ENCODE data around the gene PPM1E. TPM values are rescaled to one million over a fixed set of nuclear protein-coding genes. Genes with fewer than 3 reads are reported as not detected.
A peak's percentile ranks its signal among the peaks of the same experiment; 100 is the strongest.

The PPM1E gene
- total RNA-seq, 1 donor from 2014 or later, result 1.7 TPM

- H3K27me3 Mint-ChIP-seq (ENCODE audit: unreplicated experiment), result no peaks in the 10 kb centered on the region
- DNase-seq (ENCODE audit: extremely low spot score, unreplicated experiment), result no peak
- H3K9me3 Mint-ChIP-seq (ENCODE audit: unreplicated experiment), result no peaks in the 10 kb centered on the region
- H3K27ac Mint-ChIP-seq (ENCODE audit: unreplicated experiment), result no peak overlapping the region
- no peak for TF ChIP-seq CTCF (IDR thresholded peaks at IDR 0.05)
- peaks cover 9% of the 10 kb centered on the region for H3K36me3 Mint-ChIP-seq (ENCODE audit: unreplicated experiment)
- no peaks in the 10 kb centered on the region for H3K4me1 Mint-ChIP-seq (ENCODE audit: unreplicated experiment)
- H3K4me3 Mint-ChIP-seq (ENCODE audit: unreplicated experiment), result no peak overlapping the region
These were observed 230.3 kb downstream of the PPM1E start for GRCh38 chr17:58985971-58986370.

GRCh38 chr17:58989629-58990028, 234.0 kb downstream of the PPM1E start:
- peaks cover 5% of the 10 kb centered on the region for H3K9me3 Mint-ChIP-seq (ENCODE audit: unreplicated experiment)
- H3K27ac Mint-ChIP-seq (ENCODE audit: unreplicated experiment), result peak overlapping the region; percentile 29
- H3K27me3 Mint-ChIP-seq (ENCODE audit: unreplicated experiment), result no peaks in the 10 kb centered on the region
- H3K4me3 Mint-ChIP-seq (ENCODE audit: unreplicated experiment), result no peak overlapping the region
- no peak for TF ChIP-seq CTCF (IDR thresholded peaks at IDR 0.05)
- DNase-seq (ENCODE audit: extremely low spot score, unreplicated experiment), result no peak
- peaks cover 17% of the 10 kb centered on the region for H3K36me3 Mint-ChIP-seq (ENCODE audit: unreplicated experiment)
- H3K4me1 Mint-ChIP-seq (ENCODE audit: unreplicated experiment), result peaks cover 22% of the 10 kb centered on the region

GRCh38 chr17:58991718-58992331, 236.2 kb downstream of the PPM1E start:
- H3K27ac Mint-ChIP-seq (ENCODE audit: unreplicated experiment), result peak overlapping the region; percentile 82
- H3K4me3 Mint-ChIP-seq (ENCODE audit: unreplicated experiment), result no peak overlapping the region
- H3K27me3 Mint-ChIP-seq (ENCODE audit: unreplicated experiment), result no peaks in the 10 kb centered on the region
- H3K36me3 Mint-ChIP-seq (ENCODE audit: unreplicated experiment), result peaks cover 19% of the 10 kb centered on the region
- peaks cover 25% of the 10 kb centered on the region for H3K4me1 Mint-ChIP-seq (ENCODE audit: unreplicated experiment)
- DNase-seq (ENCODE audit: extremely low spot score, unreplicated experiment), result no peak
- no peak for TF ChIP-seq CTCF (IDR thresholded peaks at IDR 0.05)
- H3K9me3 Mint-ChIP-seq (ENCODE audit: unreplicated experiment), result peaks cover 5% of the 10 kb centered on the region

- Mint-ChIP-seq H3K4me3 (ENCODE audit: unreplicated experiment) (no peak overlapping the region), H3K27me3 (ENCODE audit: unreplicated experiment) (no peaks in the 10 kb centered on the region), H3K9me3 (ENCODE audit: unreplicated experiment) (peaks cover 5% of the 10 kb centered on the region), H3K27ac (ENCODE audit: unreplicated experiment) (peak overlapping the region; percentile 92), H3K36me3 (ENCODE audit: unreplicated experiment) (peaks cover 23% of the 10 kb centered on the region), H3K4me1 (ENCODE audit: unreplicated experiment) (peaks cover 35% of the 10 kb centered on the region)
- TF ChIP-seq CTCF (IDR thresholded peaks at IDR 0.05), result no peak
- no peak for DNase-seq (ENCODE audit: extremely low spot score, unreplicated experiment)
These were observed 237.7 kb downstream of the PPM1E start for GRCh38 chr17:58993311-58993710.

- Mint-ChIP-seq H3K27ac (ENCODE audit: unreplicated experiment) (peak overlapping the region; percentile 44), H3K36me3 (ENCODE audit: unreplicated experiment) (peaks cover 33% of the 10 kb centered on the region), H3K27me3 (ENCODE audit: unreplicated experiment) (no peaks in the 10 kb centered on the region), H3K4me1 (ENCODE audit: unreplicated experiment) (peaks cover 46% of the 10 kb centered on the region), H3K4me3 (ENCODE audit: unreplicated experiment) (no peak overlapping the region), H3K9me3 (ENCODE audit: unreplicated experiment) (peaks cover 5% of the 10 kb centered on the region)
- DNase-seq (ENCODE audit: extremely low spot score, unreplicated experiment), result no peak
- no peak for TF ChIP-seq CTCF (IDR thresholded peaks at IDR 0.05)
These were observed 239.7 kb downstream of the PPM1E start for GRCh38 chr17:58995247-58995940.

Data from osteocyte (in vitro differentiated cells).